NK-92 treated with Interleukin-12 subunit alpha and Interleukin-12 subunit beta, amount 100 ng/mL, for 24 hours (cell line): ENCODE results near the gene COL17A1.

Experiments used
- DNase-seq: peaks from one replicate; lab custom pipeline; 2025; lab: John Stamatoyannopoulos, UW

COL17A1 gene

DNA sequence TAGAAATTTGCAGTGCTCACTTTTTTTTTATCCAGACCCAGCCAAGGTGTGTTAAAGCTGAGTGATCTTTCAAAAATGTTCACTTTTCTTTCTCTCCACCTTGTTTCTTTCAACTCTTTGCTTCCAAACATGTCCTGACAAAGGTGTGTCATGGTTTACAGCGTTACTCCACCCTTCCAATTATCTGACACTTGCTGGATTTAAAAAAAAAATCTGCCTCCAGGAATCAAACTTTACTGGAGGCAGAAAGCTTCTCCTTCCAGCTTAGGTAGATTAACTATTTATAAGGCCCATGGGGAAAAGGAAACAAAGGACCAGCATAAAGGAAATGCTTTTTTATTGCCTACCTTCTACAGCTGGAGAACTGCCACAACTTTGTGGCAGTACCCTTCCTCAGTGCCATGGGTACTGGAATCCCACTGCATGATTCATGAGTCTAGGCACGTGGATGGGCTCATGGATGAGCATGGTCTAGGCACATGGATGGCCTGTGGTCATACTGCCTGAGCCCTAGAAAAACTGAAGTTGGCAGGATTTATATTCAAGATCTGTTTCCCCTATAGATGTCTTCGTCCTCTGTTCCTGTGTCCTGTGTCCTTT lies at the start of gene COL17A1:
Gene COL17A1, minus strand, starts transcription at position 80 of the 600 bp plus-strand sequence. CDS start 5,207 bp downstream, outside the sequence.
- DNase-seq = no peak

- no peak for DNase-seq
These were observed 44.4 kb upstream of the COL17A1 start for GRCh38 chr10:104130041-104130440.

DNA sequence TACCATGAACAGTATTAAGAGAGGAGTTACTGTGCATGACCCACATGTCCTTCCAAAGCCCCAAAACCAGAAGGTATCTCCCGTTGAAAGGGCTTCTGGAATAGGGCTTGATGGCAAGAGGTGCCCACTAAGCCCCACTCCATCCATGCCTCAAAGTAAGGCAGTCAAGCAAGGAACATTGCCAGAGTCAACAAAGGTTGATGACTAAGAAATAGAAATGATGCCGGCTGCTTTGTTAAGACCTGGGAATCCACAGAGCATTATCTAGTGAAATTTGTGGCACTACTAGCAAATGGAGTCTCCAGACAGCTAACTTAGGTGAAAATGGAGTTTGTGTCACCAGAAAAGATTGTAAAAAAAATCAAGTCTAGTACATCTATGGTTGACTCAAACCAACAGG lies 42.5 kb upstream of the COL17A1 start:
- no peak for DNase-seq

GRCh38 chr10:104127411-104127810 lies 41.7 kb upstream of the COL17A1 start:
- no peak for DNase-seq

GRCh38 chr10:104123397-104123796 lies 37.7 kb upstream of the COL17A1 start:
- no peak for DNase-seq

GRCh38 chr10:104122225-104123107 lies 36.8 kb upstream of the COL17A1 start:
- DNase-seq = no peak

- peak; percentile 97 for DNase-seq
These were observed 36.0 kb upstream of the COL17A1 start, which contains the start of gene SFR1 for GRCh38 chr10:104121485-104122224. Gene SFR1 (plus strand): TSS chr10:104122171. CDS start chr10:104122184, 13 bp downstream.

DNA sequence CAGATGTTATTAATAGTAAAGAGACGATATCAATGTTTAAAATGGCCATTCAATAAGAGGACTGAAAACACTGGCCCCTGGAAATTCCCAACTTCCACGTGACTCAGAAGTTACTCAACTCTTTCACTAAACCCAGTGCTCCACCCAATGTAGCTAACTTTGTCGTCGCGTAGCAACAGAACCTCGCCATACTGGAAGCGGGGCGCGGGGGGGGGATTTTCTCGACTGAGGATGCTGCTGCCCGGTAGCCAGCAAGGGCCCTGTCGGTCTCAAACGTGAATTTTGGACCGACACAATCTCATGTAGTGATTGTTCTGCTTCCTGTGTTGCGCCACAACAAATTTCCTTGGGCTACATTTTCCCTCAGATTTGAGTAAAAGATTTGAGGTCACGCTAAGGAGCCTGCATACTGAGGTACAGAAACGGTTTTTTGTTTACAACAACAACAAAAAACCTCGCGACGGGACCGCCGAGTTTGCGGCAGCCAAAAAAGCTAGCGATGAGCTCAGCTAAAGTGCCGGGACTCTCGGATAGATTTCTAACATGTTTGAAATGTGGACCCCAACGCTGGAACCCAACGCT lies 35.3 kb upstream of the COL17A1 start:
- peak; percentile 84 for DNase-seq

GRCh38 chr10:104120512-104120902 lies 34.8 kb upstream of the COL17A1 start:
- no peak for DNase-seq

DNA sequence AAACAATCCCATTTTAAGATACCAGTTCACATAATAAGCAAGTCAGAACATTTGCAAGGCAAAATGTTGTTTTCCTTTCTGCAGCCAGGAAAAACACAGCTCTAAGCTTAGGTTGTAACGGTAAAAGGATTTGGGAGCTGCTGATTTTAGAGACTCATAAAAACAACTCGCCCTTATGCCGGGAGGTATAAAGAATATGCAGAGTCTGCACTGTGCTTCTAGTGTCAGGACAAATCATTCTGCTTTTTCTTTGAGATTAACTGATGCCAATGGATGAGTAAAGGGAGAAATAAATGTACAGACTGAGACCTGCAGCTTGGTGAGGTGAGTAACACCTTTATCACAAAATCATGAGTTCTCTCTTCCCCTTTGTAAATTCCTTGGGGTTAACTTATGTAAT lies 34.3 kb upstream of the COL17A1 start:
- DNase-seq = no peak

DNA sequence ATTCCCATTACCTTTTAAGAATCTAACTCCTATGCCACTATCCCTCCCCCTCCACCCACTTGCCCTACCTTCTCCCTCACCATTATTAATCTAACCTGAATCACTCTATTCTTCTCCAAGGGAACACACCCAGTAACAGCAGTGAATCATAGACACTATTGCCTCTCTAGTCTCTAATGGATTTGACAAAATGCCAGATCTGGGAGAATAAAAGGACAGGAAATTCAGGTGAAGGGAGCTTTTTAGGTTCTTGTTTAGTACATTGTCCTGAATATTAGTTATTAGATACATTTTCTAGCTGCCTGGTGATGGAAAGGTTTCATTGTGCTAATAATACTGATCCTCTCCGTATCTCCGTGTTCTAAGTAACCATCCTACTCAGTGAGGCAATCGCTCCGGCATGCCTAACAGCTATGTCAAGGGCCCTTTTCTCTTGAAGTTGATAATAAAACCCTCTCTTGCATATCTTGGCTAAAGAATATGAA lies 32.2 kb upstream of the COL17A1 start:
- DNase-seq = no peak

DNA sequence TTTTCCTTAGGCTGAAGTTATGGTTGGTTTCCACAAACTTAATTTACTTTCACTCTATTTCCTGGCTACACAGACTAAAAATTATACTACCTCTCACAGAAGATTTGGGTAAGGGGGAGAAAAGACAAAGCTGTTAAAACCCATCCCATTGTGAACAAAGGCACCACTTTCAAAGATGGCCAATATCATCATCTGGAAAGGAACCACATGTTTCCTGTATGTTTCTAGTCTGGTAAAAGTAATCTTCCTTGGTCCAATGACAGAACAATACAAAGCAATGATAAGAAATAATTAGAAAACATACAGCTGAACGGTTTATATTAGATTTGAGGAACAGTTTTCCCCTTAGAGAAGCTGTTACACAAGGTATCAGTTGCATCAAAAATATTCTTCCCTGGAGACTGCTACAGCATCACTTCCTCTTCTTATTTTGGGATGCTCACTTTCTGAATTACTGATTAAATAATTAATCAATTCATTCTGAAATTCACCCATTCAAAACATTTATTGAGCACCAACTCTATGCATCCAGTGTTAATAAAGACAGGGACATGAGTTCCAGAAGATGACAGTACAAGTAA lies 27.8 kb upstream of the COL17A1 start:
- no peak for DNase-seq

GRCh38 chr10:104109908-104110662 lies 24.4 kb upstream of the COL17A1 start:
- DNase-seq = no peak

- no peak for DNase-seq
These were observed 19.2 kb upstream of the COL17A1 start for GRCh38 chr10:104104926-104105325.

DNA sequence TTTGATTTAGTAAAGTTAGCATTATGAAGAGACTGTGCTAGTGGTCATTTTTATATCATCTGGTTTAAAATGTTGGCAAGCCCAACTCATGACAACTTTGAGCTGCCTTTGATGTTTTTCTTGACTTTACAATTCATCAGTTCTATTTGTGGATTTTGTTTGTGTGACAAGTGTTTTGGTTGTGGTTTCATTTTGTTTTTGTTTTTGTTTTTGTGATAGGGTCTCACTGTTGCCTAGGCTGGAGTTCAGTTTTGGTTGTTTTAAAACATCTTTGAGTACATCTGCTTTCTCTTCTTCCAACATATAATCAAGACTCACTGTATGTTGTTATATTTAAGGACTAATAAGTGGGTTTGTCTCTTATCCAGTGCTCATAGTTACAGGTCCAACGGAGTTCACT lies 18.7 kb upstream of the COL17A1 start:
- DNase-seq = no peak

- no peak for DNase-seq
These were observed 18.3 kb upstream of the COL17A1 start for GRCh38 chr10:104103956-104104355.

DNA sequence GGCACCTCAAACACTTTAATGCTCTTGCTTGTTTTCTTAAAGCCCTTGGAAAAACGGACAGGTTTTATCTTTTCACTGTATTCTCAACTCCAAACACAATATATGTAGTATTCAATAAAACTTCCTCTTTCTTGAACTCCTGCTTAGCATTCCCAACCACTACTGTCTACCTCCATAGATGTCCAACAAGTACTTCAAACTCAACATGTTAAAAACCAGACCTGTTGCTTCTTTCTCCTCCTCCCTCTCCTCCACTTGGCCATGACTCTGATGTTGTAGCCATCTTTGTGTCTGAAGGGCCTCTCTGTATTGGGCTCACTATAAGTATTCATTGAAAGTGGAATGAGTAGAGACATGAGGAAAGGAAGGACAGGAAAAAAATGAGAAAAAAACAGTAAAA lies 16.2 kb upstream of the COL17A1 start:
- no peak for DNase-seq

GRCh38 chr10:104100795-104101194 lies 15.1 kb upstream of the COL17A1 start:
- no peak for DNase-seq

DNA sequence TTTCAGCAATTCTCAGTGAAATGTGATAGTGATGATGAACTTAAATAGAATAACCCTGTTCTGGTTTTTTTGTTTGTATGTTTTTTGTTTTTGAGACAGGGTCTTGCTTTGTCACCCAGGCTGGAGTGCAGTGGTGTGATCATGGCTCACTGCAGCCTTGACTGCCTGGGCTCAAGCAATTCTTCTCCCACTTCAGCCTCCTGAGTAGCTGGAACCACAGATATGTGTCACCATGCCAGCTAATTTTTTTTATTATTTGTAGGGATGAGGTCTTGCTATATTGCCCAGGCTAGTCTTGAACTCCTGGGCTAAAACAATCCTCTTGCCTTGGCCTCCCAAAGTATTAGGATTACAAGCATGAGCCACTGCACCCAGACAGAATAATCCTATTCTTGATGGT lies 14.3 kb upstream of the COL17A1 start:
- no peak for DNase-seq

DNA sequence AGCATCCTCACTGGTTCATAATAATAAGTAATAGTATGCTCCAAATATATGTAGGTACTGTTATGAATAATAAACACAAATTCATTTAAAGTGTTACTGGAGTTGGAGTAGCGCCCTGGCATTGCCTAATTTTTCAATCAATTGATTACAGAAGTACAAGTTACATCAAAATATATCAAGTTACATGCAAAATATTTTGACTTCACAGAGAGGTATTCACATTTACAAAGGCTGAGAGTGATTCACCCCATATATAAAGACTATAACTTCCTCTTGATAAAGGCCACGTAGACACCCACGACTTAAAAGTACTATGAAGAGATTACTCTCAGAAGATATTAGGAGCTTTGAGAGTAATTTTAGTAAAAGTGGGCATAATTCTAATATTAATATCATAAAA lies 13.6 kb upstream of the COL17A1 start:
- no peak for DNase-seq

GRCh38 chr10:104098358-104098925 lies 12.8 kb upstream of the COL17A1 start:
- DNase-seq = no peak
